GM21381 (cell line): ENCODE data around the gene CHN1.

ENCODE experiments used
- ATAC-seq: cut with Tn5 transposase; IDR thresholded peaks from one replicate; pipeline ENCODE4 v1.9.1; 2021; ENCODE audit warnings: mild to moderate bottlenecking, moderate library complexity; ENCODE audit not compliant: unreplicated experiment

Gene CHN1

DNA sequence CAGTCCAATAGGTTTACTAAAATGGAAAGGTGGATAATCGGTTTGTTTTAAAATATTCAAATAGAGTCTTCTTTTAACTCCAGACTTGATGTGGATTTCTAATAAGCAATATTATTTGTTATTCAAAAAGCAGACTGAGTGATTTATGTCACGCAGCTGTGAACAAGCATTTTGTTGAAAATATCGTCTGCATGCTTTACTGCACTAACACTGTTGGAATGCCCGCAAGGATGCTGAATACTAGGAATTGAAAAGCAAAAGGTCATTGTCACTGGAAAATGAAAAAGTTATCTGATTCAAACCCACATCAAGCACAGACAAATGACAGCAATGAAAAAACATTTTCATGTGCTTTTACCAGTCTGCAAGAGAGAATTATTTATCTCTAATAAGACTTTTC, 31.1 kb downstream of the CHN1 start:
- ATAC-seq, result no peak

- ATAC-seq, result no peak
Observed at GRCh38 chr2:174972924-174973323, 32.3 kb downstream of the CHN1 start.

DNA sequence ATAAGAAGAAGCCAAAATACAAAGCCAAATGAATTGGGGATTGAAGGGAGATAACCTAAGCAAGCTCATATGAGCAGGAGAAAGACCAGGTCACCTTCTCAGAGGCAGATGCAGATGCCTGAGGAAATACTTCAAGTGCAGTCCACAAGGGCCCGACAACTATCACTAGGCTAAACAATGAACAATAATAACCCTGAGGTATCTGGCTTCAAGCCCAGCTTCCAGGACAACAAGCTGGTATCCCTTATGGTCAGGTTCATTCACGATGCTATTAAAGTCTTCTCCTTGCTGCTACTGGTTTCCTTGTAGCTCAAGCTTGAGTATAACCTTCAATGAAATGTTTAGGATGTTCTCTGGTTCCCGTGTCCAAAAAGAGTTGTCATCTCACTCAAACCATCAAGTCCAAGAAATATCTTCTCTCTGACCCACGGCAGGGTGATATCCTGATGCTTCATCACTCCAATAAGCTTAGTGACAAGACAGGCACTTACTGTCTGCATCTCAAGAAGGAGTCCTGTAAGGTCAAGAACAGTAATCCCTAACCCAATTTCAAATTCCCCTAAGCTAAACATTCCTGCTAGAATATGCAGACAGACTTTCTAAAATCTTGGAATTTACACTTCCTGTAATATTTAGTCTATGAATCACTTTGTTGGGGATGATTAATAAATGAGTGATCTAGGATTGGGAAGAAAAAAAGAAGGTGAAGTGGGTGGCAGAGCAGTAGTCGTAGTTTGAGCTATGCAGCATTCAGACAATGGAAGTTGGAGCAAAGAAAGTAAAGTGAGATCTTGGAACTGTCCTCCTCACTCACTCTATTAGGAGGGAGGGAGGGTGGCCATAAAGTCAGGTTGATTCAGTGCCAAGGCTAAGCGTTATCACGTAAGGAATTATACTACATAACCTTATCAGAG, 33.1 kb downstream of the CHN1 start:
- ATAC-seq, result no peak

- ATAC-seq, result no peak
Observed at GRCh38 chr2:174970092-174970491, 35.1 kb downstream of the CHN1 start.

DNA sequence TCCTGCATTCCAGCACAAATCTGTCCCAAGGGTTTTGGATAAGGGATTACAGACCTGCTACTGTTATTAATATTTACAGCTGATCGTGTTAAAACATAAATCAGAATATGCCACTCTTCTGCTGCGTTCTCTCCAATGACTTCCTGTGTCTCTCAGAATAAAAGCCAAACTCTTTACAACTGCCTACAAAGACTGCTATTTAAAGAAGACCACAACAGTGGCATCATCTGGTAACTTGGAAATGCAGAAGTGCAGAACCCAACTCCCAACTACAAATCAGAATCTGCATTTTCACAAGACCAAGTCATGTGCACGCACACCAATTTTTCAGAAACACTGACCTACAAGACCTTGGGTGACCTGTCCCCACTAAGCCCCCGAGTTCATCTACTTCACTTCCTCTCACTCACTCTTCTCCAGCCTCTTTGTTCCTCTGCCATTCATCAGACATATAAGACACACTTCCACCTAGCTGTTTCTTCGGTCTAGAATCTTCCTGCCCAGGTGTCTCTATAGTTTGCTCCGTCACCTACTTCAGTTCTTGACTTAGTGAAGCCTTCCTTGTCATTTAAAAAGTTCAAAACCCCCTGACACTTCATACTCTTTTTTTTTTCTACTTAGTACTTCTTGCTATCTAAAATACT, 36.0 kb downstream of the CHN1 start:
- ATAC-seq, result no peak

DNA sequence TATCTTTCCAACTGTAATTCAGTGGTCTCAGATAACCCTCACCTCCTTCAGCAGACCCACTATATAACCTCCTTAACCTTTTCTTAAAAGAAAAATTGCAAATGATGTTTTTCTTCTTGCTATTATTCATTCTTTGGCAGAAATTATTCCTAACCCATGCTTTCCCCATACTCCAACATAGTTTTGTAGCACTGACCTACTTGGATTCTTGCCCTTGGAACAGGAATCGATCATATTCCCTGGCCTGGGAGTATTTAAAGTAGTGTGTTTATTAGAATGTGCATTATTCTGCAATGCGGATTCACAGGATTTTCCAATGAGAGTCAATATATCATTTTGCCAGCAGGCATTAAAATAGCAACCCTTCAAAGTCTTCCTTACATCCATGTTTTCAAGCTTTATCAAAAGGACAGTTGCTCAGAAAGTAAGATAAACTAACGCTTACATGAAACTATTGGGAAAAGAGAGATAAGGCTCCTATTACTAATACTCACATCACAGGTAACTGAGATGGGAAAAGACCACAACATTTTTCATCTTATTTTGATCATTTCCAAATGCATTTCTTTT, 37.4 kb downstream of the CHN1 start:
- ATAC-seq, result no peak

GRCh38 chr2:174967086-174967485, 38.1 kb downstream of the CHN1 start:
- ATAC-seq, result no peak

DNA sequence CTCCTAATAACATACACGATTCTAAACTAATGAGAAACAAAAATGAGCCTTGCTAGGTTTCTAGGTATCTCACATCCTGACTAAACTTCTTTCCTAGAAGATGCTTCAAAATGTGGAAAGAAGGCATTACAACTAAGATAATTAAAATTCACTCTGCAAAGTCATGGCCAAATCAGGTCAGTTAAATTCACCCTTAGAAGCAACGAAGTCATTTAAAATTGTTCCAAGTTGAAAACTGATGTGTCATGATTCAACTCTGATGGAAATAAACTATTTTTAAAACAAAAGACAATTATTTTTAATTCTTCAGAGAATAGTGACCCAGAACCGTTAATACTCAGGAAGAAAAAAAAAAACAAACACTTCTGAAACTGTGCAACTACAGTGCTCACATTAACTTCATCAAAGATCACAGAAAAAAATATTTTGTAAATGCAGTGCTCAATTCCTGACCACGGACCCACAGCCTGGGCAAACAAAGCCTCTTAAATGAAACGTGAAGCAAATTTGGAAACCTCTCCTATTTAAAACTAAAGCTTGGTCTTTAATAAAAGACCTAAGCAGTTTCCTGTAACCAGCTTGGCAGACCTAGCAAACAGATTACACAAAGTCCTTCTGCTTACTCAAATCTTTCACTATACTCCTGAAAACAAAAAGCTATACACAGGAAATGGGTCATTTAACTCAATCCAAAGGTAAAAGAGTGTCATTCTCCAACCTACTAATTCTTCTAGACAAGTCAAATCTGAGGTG, 39.0 kb downstream of the CHN1 start:
- ATAC-seq, result no peak

- ATAC-seq, result no peak
Observed at GRCh38 chr2:174965551-174965950, 39.6 kb downstream of the CHN1 start.

DNA sequence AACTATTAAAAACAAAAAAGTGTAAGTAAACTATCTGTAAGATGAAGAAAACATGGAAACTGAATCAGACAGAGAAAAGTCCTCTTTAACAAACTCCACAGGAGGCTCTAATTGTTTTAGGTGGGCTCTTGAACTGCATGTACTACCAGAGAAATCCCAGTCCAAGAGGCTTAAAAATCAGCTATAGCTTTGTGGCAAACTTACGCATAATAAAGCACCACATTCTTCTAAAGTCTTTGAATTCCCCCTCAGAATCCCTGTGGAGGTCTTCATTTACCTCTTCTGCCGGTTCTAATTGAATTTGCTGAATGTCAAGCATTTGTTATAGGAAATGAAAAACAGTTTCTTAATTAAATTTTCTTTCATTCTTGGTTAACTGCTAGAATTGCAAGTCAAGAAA, 40.8 kb downstream of the CHN1 start:
- ATAC-seq, result no peak

GRCh38 chr2:174963437-174964400, 41.5 kb downstream of the CHN1 start:
- no peak for ATAC-seq

GRCh38 chr2:174959787-174960186, 45.4 kb downstream of the CHN1 start:
- no peak for ATAC-seq

- no peak for ATAC-seq
Observed at GRCh38 chr2:174957050-174957449, 48.1 kb downstream of the CHN1 start.

- ATAC-seq, result no peak
Observed at GRCh38 chr2:174952607-174953006, 52.6 kb downstream of the CHN1 start.

GRCh38 chr2:174951745-174952144, 53.4 kb downstream of the CHN1 start:
- ATAC-seq, result no peak

GRCh38 chr2:174949988-174950687, 55.0 kb downstream of the CHN1 start:
- ATAC-seq, result no peak

DNA sequence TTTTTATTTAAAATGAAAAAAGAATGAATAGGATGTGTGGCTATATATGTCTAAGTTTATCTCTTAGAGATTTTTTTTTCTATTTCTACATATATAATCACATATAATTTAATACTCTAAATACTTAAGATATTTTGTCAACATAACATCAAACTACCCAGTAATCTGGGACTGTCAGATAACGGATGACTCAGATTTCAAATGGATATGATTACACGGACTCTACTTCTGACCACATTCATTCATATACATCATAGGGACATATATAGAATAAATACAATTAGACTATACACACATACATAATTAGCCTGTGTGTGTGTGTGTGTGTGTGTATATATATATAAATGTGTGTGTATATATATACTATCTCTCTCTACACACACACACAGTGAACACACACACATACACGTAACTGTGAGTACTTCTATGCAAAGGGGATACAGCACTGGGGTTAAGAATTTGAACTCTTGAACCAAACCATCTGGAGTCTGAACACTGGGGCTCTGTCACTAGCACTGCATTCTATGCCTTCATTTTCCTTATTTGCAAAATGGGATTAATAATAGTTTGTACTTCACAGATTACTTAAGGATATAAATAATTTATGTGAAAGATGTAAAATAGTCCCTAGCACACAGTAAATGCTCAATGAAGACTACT, 59.5 kb downstream of the CHN1 start:
- no peak for ATAC-seq

- no peak for ATAC-seq
Observed at GRCh38 chr2:174939046-174939445, 66.1 kb downstream of the CHN1 start.

DNA sequence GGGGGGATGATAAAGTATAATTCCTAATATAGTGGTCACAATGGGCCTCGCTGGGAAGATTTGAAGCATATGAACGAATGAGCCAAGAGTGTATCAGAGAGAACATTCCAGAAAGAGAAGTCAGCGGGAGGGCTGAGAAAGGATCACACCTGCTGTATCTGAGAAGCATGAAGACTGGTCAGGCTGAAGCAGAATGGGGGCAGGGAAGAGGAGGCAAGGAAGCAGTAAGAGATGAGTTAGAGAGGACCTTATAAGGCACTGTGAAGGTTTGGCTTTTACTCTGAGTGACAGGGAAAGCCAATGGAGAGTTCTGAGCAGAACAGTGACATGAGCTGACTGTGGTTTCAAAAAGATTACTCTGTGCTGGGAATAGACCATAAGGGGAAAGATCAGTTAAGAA, 73.5 kb downstream of the CHN1 start:
- ATAC-seq, result no peak
